Measurements from ENCODE around the gene PTPRR. TPM values are rescaled to one million over a fixed set of nuclear protein-coding genes. Genes with fewer than 3 reads are reported as not detected.

Gene PTPRR
- total and polyA plus RNA-seq, 2 donors (not counting 1 experiment from before 2014, with no cell fraction given), result not detected

- DNase-seq (no peak), ATAC-seq (ENCODE audit: low read depth) (no peak)
- peaks cover 11% of the 10 kb centered on the region for H3K27me3 Mint-ChIP-seq
- TF ChIP-seq CTCF (IDR thresholded peaks at IDR 0.05) (no peak), EZH2 (IDR thresholded peaks at IDR 0.05; ENCODE audit: borderline replicate concordance, insufficient read depth, low read depth, low read length, poor library complexity, severe bottlenecking) (no peak)
- Histone ChIP-seq H3K36me3 (replicated peaks in 1 of 2; ENCODE audit: control extremely low read depth in 1 of 2, control insufficient read depth in 1 of 2, extremely low read depth in 1 of 2, insufficient read depth in 2 of 2, low read length in 1 of 2) (no peaks in the 10 kb centered on the region), H4K20me1 (ENCODE audit: control insufficient read depth, insufficient read depth, low read length, poor library complexity, severe bottlenecking) (no peaks in the 10 kb centered on the region), H3K79me2 (ENCODE audit: control insufficient read depth, insufficient read depth, low read length) (no peaks in the 10 kb centered on the region), H3K4me1 (ENCODE audit: control insufficient read depth in 2 of 2, insufficient read depth in 2 of 2, low read length in 2 of 2) (no peaks in the 10 kb centered on the region), H3K27ac (ENCODE audit: low read length in 2 of 2) (no peak overlapping the region), H3K4me2 (replicated peaks; ENCODE audit: low read depth, low read length, poor library complexity, severe bottlenecking) (no peak overlapping the region), H3K27me3 (replicated peaks in 1 of 4; ENCODE audit: control extremely low read depth in 1 of 4, control insufficient read depth in 3 of 4, insufficient read depth in 4 of 4, low read length in 3 of 4) (peaks cover 0 to 10% (median 0%) of the 10 kb centered on the region in 4 experiments), H3K9me3 (ENCODE audit: control extremely low read depth in 1 of 3, control insufficient read depth in 2 of 3, insufficient read depth in 1 of 3, low read length in 2 of 3) (no peaks in the 10 kb centered on the region), H2AFZ (ENCODE audit: insufficient read depth, low read depth, low read length, poor library complexity, severe bottlenecking) (no peak overlapping the region), H3K9ac (ENCODE audit: low read length) (no peak overlapping the region), H3K4me3 (ENCODE audit: control extremely low read depth in 1 of 5, extremely low read depth in 1 of 5, insufficient read depth in 1 of 5, low read depth in 2 of 5, low read length in 4 of 5) (no peak overlapping the region)
- ChIA-PET POLR2A (no interaction called here), CTCF (interaction anchor here (0.6 kb wide), 1 partner anchor 17 kb away, joined by 4 read pairs; no protein-coding TSS in a partner anchor)
- intact Hi-C loops (cut with micrococcal nuclease), result no loop called here
- WGBS (ENCODE audit: insufficient coverage), result no CpG with 5 or more reads among the region's 2 CpGs
- no peak overlapping the region for H3K27ac Mint-ChIP-seq
- H3K4me1 Mint-ChIP-seq, result no peaks in the 10 kb centered on the region
- no peaks in the 10 kb centered on the region for H3K9me3 Mint-ChIP-seq (ENCODE audit: insufficient read depth)
- no peak overlapping the region for H3K4me3 Mint-ChIP-seq
Observed at GRCh38 chr12:70749931-70750330, 170.6 kb downstream of the PTPRR start.

- Mint-ChIP-seq H3K4me3 (no peak overlapping the region), H3K27ac (no peak overlapping the region), H3K4me1 (no peaks in the 10 kb centered on the region), H3K27me3 (peaks cover 5% of the 10 kb centered on the region), H3K9me3 (ENCODE audit: insufficient read depth) (no peaks in the 10 kb centered on the region)
- Histone ChIP-seq H3K27ac (ENCODE audit: low read length in 2 of 2) (no peak overlapping the region), H3K79me2 (ENCODE audit: control insufficient read depth, insufficient read depth, low read length) (no peaks in the 10 kb centered on the region), H3K9ac (ENCODE audit: low read length) (no peak overlapping the region), H3K4me2 (replicated peaks; ENCODE audit: low read depth, low read length, poor library complexity, severe bottlenecking) (no peak overlapping the region), H3K4me3 (ENCODE audit: control extremely low read depth in 1 of 5, extremely low read depth in 1 of 5, insufficient read depth in 1 of 5, low read depth in 2 of 5, low read length in 4 of 5) (no peak overlapping the region), H3K4me1 (ENCODE audit: control insufficient read depth in 2 of 2, insufficient read depth in 2 of 2, low read length in 2 of 2) (no peaks in the 10 kb centered on the region), H3K36me3 (replicated peaks in 1 of 2; ENCODE audit: control extremely low read depth in 1 of 2, control insufficient read depth in 1 of 2, extremely low read depth in 1 of 2, insufficient read depth in 2 of 2, low read length in 1 of 2) (no peaks in the 10 kb centered on the region), H2AFZ (ENCODE audit: insufficient read depth, low read depth, low read length, poor library complexity, severe bottlenecking) (no peak overlapping the region), H3K27me3 (replicated peaks in 1 of 4; ENCODE audit: control extremely low read depth in 1 of 4, control insufficient read depth in 3 of 4, insufficient read depth in 4 of 4, low read length in 3 of 4) (peaks cover 0 to 5% (median 0%) of the 10 kb centered on the region in 4 experiments), H3K9me3 (ENCODE audit: control extremely low read depth in 1 of 3, control insufficient read depth in 2 of 3, insufficient read depth in 1 of 3, low read length in 2 of 3) (no peaks in the 10 kb centered on the region), H4K20me1 (ENCODE audit: control insufficient read depth, insufficient read depth, low read length, poor library complexity, severe bottlenecking) (no peaks in the 10 kb centered on the region)
- WGBS (ENCODE audit: insufficient coverage), result no CpG with 5 or more reads among the region's 1 CpG
- TF ChIP-seq EZH2 (IDR thresholded peaks at IDR 0.05; ENCODE audit: borderline replicate concordance, insufficient read depth, low read depth, low read length, poor library complexity, severe bottlenecking) (no peak), CTCF (IDR thresholded peaks at IDR 0.05) (no peak)
- DNase-seq (no peak), ATAC-seq (ENCODE audit: low read depth) (no peak)
- intact Hi-C loops (cut with micrococcal nuclease), result no loop called here
- ChIA-PET CTCF (no interaction called here), POLR2A (no interaction called here)
Observed at GRCh38 chr12:70748809-70749208, 171.7 kb downstream of the PTPRR start.

All from B cell (primary cell).